Endothelial cell of umbilical vein (primary cell): ENCODE data around the gene MAGI1.

Experiments used
- CTCF ChIP-seq, 2 donors: IDR thresholded peaks; 1 replicate in 1 of 2; 2 replicates in 1 of 2; pipeline ENCODE4 v1.5.1; 2011; ENCODE audit warnings: low read length in 2 of 2, mild to moderate bottlenecking in 2 of 2, moderate library complexity in 2 of 2, control low read depth in 1 of 2, inconsistent platforms in 1 of 2, low read depth in 1 of 2; ENCODE audit not compliant: insufficient read depth in 1 of 2; ENCODE audit errors: extremely low read depth in 1 of 2
- EZH2 ChIP-seq: IDR thresholded peaks from 2 replicates; pipeline ENCODE4 v1.6.1; 2012; ENCODE audit warnings: borderline replicate concordance, low read depth, mild to moderate bottlenecking, moderate library complexity, low read length, inconsistent platforms; ENCODE audit not compliant: severe bottlenecking
- MAX ChIP-seq: IDR thresholded peaks from 2 replicates; pipeline ENCODE4 v1.6.1; 2011; ENCODE audit not compliant: insufficient read depth, insufficient read length

DNA sequence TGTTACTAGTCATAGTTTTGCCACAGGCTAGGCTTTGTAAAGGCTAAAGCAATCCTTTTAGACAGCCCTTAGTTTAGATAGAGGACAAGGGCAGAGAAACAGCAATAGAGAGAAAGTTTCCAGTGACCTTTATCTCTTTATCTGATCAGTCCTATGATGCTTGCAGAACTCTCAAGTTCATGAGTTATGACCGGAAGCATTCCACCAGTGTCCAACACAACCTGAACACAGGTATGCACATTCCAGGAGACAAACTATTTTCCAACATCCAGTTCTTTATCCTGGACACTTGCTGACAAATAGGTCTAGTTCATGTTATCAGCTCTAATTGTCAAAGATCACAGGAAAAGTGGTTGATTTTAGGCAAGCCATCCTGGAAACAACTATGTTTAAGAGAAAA, 422.2 kb downstream of the MAGI1 start:
- TF ChIP-seq MAX (no peak), CTCF (IDR thresholded peaks at IDR 0.05; ENCODE audit: extremely low read depth in 1 of 2, insufficient read depth in 1 of 2, low read depth in 1 of 2, low read length in 2 of 2) (no peak), EZH2 (no peak)
